ENCODE measurements around the gene BTBD16.

DNA sequence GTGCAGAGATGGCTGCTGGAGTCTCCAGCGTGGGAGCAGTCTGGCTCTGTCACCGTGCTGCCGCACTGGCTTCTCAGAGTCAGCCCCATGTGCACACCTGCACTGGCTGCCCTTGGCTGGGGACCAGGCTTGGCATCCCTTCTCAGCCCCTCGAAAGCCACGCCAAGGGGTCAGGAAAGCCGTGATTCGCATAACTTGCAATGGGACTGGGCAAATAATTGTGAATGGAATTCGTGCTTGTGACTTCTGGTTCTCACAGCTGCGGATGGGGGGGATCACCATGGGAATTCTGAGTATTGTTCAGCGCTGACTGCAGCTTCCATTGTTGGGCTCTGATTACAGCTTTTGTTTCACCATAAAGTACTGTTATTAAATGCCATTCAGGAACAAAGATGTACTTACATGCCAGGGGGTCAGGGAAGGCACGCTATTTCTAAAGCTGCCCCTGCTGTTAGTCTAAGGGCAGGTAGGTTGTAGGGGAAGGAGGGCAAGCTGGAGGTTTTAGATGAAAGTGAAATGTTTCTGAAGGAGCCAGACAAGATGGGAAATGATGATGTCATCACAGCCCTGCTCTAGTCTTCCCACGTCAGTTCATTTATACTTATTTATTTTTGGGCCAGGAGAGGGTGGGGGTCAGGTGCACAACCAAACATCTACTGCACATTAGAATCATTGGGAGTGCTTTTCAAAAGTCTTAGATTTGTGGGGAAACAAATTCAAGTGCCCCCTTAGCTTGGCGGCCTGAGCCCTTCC is 97.6 kb downstream of the BTBD16 start:
- TF ChIP-seq POLR2A (IDR thresholded peaks at IDR 0.05) (no peak), CTCF (IDR thresholded peaks at IDR 0.05) (no peak)
